Fibroblast of lung (primary cell): Measurements from ENCODE around the gene C16orf96. TPM values are rescaled to one million over a fixed set of nuclear protein-coding genes. Genes with fewer than 3 reads are reported as not detected.

ENCODE experiments used
- DNase-seq, 2 donors: peaks; one replicate each; pipeline versions ENCODE4 v3.0.0 to v3.0.0-alpha.2; 2010; ENCODE audit warnings: low read depth in 2 of 2
- H2AFZ ChIP-seq: 2 replicates; pipeline ENCODE4 v1.5.1; 2012; ENCODE audit warnings: low read length, control low read depth, inconsistent platforms
- H3K27ac ChIP-seq: 2 replicates; pipeline ENCODE4 v1.5.1; 2011; ENCODE audit warnings: low read length, control low read depth; ENCODE audit not compliant: insufficient read depth
- H3K27me3 ChIP-seq: 2 replicates; pipeline ENCODE4 v1.5.1; 2011; ENCODE audit warnings: mild to moderate bottlenecking, low read length; ENCODE audit not compliant: control insufficient read depth, insufficient read depth
- H3K36me3 ChIP-seq: 2 replicates; pipeline ENCODE4 v1.5.1; 2011; ENCODE audit warnings: low read length; ENCODE audit not compliant: control insufficient read depth, insufficient read depth
- H3K4me1 ChIP-seq: 2 replicates; pipeline ENCODE4 v1.5.1; 2011; ENCODE audit warnings: low read length; ENCODE audit not compliant: control insufficient read depth, insufficient read depth; ENCODE audit errors: extremely low read depth
- H3K4me2 ChIP-seq: 2 replicates; pipeline ENCODE4 v1.5.1; 2011; ENCODE audit warnings: low read length, control low read depth; ENCODE audit not compliant: insufficient read depth; ENCODE audit errors: extremely low read depth
- H3K4me3 ChIP-seq, 4 experiments: fragments of 200-600 bp in 1 of 4; sonication (generic) in 1 of 4; replicated peaks in 1 of 4; 2 replicates each; pipeline ENCODE4 v1.5.1; 2011 to 2016; ENCODE audit warnings: low read length in 4 of 4, low read depth in 3 of 4, mild to moderate bottlenecking in 3 of 4, control low read depth in 2 of 4, inconsistent platforms in 1 of 4, mixed read lengths in 1 of 4; ENCODE audit not compliant: insufficient read depth in 1 of 4; ENCODE audit errors: control extremely low read depth in 1 of 4
- H3K79me2 ChIP-seq: 2 replicates; pipeline ENCODE4 v1.5.1; 2012; ENCODE audit warnings: mild to moderate bottlenecking, low read length, inconsistent platforms; ENCODE audit not compliant: control insufficient read depth, insufficient read depth
- H3K9ac ChIP-seq: 2 replicates; pipeline ENCODE4 v1.5.1; 2011; ENCODE audit warnings: mild to moderate bottlenecking, low read length, control low read depth; ENCODE audit not compliant: insufficient read depth
- H3K9me3 ChIP-seq: 2 replicates; pipeline ENCODE4 v1.5.1; 2012; ENCODE audit warnings: low read depth, low read length; ENCODE audit not compliant: control insufficient read depth, insufficient read depth
- H4K20me1 ChIP-seq: 2 replicates; pipeline ENCODE4 v1.5.1; 2011; ENCODE audit warnings: low read length; ENCODE audit not compliant: control insufficient read depth, insufficient read depth; ENCODE audit errors: extremely low read depth
- EZH2 ChIP-seq: IDR thresholded peaks from 2 replicates; pipeline ENCODE4 v1.5.1; 2012; ENCODE audit warnings: low read length, control low read depth, mild to moderate bottlenecking; ENCODE audit errors: missing control alignments
- polyA plus RNA-seq, 2 donors: library from polyadenylated mRNA; depleted of rRNA in 1 of 2; stranded (reverse) in 1 of 2; unstranded in 1 of 2; fragments of >200 nt; gene quantifications; 2 replicates each; pipeline ENCODE4 v1.2.1, GENCODE V29; 2011 to 2012; ENCODE audit warnings: missing spikeins in 1 of 2
- total RNA-seq: library from RNA; depleted of rRNA; stranded (reverse); fragments of >200 nt; gene quantifications from 2 replicates; pipeline ENCODE4 v1.2.1, GENCODE V29; 2014
- TF ChIP-seq, protein P1 (sequence below), 2 donors: IDR thresholded peaks in 1 of 2; conservative IDR thresholded peaks in 1 of 2; 1 replicate in 1 of 2; 2 replicates in 1 of 2; pipeline ENCODE4 v1.5.1; 2011 to 2012; ENCODE audit warnings: low read length in 2 of 2, control low read depth in 1 of 2, inconsistent platforms in 1 of 2, low read depth in 1 of 2, mild to moderate bottlenecking in 1 of 2

C16orf96 gene
- total and polyA plus RNA-seq, 2 donors (not counting 1 experiment from before 2014, with no cell fraction given) = under 0.01 TPM; not detected in 1

DNA sequence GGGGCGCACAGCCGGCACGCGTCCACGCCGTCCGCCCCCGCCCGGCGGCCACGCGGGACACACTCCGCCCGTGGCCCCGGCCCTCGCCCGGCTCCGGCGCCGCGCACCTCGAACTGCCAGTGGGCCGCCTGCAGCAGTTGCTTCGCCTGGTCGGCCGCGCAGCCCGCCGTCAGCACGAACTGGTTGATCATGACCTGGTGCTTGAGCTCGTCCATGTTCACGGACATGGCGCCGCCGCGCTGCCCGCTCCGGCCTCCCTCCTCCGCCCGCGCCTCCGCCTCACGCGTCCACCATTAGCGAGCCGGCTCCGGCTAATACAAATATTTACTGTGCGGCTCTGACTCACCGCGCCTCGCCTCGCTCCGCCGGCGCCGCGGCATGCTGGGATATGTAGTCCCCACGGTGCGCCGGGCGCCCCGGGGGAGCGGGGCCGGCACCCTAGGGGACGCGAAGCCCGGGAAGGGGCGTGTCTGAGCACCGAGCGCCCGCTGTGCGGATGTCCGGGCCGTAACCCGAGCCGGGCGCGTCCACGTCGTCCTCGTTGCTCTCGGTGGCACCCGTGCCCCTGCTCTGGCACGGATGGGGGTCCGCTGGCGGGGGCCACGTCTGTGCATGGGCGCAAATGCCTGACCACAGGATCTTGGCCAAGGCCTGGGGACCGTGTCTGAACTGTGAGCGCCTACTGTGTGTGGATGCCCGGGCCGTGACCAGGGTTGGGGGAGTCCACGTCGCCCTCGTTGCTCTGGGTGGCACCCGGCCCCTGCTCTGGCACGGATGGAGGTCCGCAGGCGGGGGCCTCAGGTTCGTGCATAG is 58.6 kb downstream of the C16orf96 start, which contains the start of gene UBALD1:
Gene UBALD1, minus strand, starts transcription at position 318 of the 813 bp plus-strand sequence. Its CDS starts 91 bp downstream, at position 227.
- DNase-seq = peak; percentile 86 to 88
- Histone ChIP-seq H4K20me1 (no peaks in the 10 kb centered on the region), H3K27ac (peak within 1 kb of the TSS; percentile 80), H3K36me3 (no peaks in the 10 kb centered on the region), H3K4me3 (peak within 1 kb of the TSS; percentile 65 to 80 (median 75)), H3K4me2 (peak within 1 kb of the TSS; percentile 84), H3K4me1 (peaks cover 5% of the 10 kb centered on the region), H3K9ac (peak within 1 kb of the TSS; percentile 90), H2AFZ (peak within 1 kb of the TSS; percentile 73), H3K27me3 (no peaks in the 10 kb centered on the region), H3K79me2 (peaks cover 25% of the 10 kb centered on the region), H3K9me3 (no peaks in the 10 kb centered on the region)
- TF ChIP-seq EZH2 = no peak
- TF ChIP-seq, protein P1, sequence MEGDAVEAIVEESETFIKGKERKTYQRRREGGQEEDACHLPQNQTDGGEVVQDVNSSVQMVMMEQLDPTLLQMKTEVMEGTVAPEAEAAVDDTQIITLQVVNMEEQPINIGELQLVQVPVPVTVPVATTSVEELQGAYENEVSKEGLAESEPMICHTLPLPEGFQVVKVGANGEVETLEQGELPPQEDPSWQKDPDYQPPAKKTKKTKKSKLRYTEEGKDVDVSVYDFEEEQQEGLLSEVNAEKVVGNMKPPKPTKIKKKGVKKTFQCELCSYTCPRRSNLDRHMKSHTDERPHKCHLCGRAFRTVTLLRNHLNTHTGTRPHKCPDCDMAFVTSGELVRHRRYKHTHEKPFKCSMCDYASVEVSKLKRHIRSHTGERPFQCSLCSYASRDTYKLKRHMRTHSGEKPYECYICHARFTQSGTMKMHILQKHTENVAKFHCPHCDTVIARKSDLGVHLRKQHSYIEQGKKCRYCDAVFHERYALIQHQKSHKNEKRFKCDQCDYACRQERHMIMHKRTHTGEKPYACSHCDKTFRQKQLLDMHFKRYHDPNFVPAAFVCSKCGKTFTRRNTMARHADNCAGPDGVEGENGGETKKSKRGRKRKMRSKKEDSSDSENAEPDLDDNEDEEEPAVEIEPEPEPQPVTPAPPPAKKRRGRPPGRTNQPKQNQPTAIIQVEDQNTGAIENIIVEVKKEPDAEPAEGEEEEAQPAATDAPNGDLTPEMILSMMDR (conservative IDR thresholded peaks at IDR 0.05 in 1 of 2, IDR thresholded peaks at IDR 0.05 in 1 of 2; ENCODE audit: low read depth in 1 of 2, low read length in 2 of 2) = no peak

GRCh38 chr16:4615384-4616046 is 59.4 kb downstream of the C16orf96 start:
- no peaks in the 10 kb centered on the region for H3K9me3 ChIP-seq
- peaks cover 5% of the 10 kb centered on the region for H3K4me1 ChIP-seq
- DNase-seq = no peak
- H3K4me2 ChIP-seq = peak overlapping the region; percentile 69
- H3K4me3 ChIP-seq = peak overlapping the region in 2 of 4 experiments; percentile 12 to 75
- H3K79me2 ChIP-seq = peaks cover 25% of the 10 kb centered on the region
- TF ChIP-seq EZH2 = no peak
- TF ChIP-seq, protein P1 (conservative IDR thresholded peaks at IDR 0.05 in 1 of 2, IDR thresholded peaks at IDR 0.05 in 1 of 2; ENCODE audit: low read depth in 1 of 2, low read length in 2 of 2) = no peak
- H3K9ac ChIP-seq = peak overlapping the region; percentile 4
- H3K27ac ChIP-seq = peak overlapping the region; percentile 80
- peak overlapping the region; percentile 85 for H2AFZ ChIP-seq
- H4K20me1 ChIP-seq = no peaks in the 10 kb centered on the region
- no peaks in the 10 kb centered on the region for H3K36me3 ChIP-seq
- no peaks in the 10 kb centered on the region for H3K27me3 ChIP-seq

- peak; percentile 100 for DNase-seq
- H3K27me3 ChIP-seq = no peaks in the 10 kb centered on the region
- H4K20me1 ChIP-seq = no peaks in the 10 kb centered on the region
- peak overlapping the region; percentile 65 to 76 (median 71) for H3K4me3 ChIP-seq
- H3K4me1 ChIP-seq = peaks cover 5% of the 10 kb centered on the region
- H3K9ac ChIP-seq = peak overlapping the region; percentile 67
- peak overlapping the region; percentile 84 for H3K4me2 ChIP-seq
- no peaks in the 10 kb centered on the region for H3K36me3 ChIP-seq
- no peaks in the 10 kb centered on the region for H3K9me3 ChIP-seq
- peak overlapping the region; percentile 90 for H3K27ac ChIP-seq
- H2AFZ ChIP-seq = peak overlapping the region; percentile 85
- peaks cover 24% of the 10 kb centered on the region for H3K79me2 ChIP-seq
- TF ChIP-seq EZH2 = no peak
- TF ChIP-seq, protein P1 (conservative IDR thresholded peaks at IDR 0.05 in 1 of 2, IDR thresholded peaks at IDR 0.05 in 1 of 2; ENCODE audit: low read depth in 1 of 2, low read length in 2 of 2) = peak; percentile 25 to 38
Measured at GRCh38 chr16:4616047-4616811, 60.1 kb downstream of the C16orf96 start.
